Rectal smooth muscle tissue (tissue), 1 donor: ENCODE results near the gene ZNF552.
"Not testable (repeated sequence)": the region's sequence is repeated elsewhere in the genome, so short reads cannot be mapped to it uniquely, and the experiment has no call there.

Experiments
- H3K27ac ChIP-seq: one replicate; pipeline ENCODE4 v1.7.0; 2013; ENCODE audit warnings: low read depth, low read length, inconsistent platforms
- H3K27me3 ChIP-seq: one replicate; pipeline ENCODE4 v1.7.0; 2013; ENCODE audit warnings: low read length; ENCODE audit not compliant: control insufficient read depth, insufficient read depth
- H3K36me3 ChIP-seq: one replicate; pipeline ENCODE4 v1.7.0; 2013; ENCODE audit warnings: low read length; ENCODE audit not compliant: control insufficient read depth, insufficient read depth
- H3K4me1 ChIP-seq: one replicate; pipeline ENCODE4 v1.7.0; 2013; ENCODE audit warnings: low read length; ENCODE audit not compliant: control insufficient read depth, insufficient read depth
- H3K4me3 ChIP-seq: one replicate; pipeline ENCODE4 v1.7.0; 2013; ENCODE audit warnings: low read length
- H3K9ac ChIP-seq: one replicate; pipeline ENCODE4 v1.7.0; 2013; ENCODE audit warnings: low read length

Gene ZNF552

GRCh38 chr19:57815247-57816075 is 748 bp upstream of the ZNF552 start:
- peak overlapping the region; percentile 62 for H3K27ac ChIP-seq
- peaks cover 2% of the 10 kb centered on the region for H3K36me3 ChIP-seq
- no peaks in the 10 kb centered on the region for H3K4me1 ChIP-seq
- no peaks in the 10 kb centered on the region for H3K27me3 ChIP-seq
- no peak overlapping the region for H3K9ac ChIP-seq
- H3K4me3 ChIP-seq = peak overlapping the region; percentile 69

GRCh38 chr19:57813919-57814504 is 701 bp downstream of the ZNF552 start:
- peak overlapping the region; percentile 40 for H3K27ac ChIP-seq
- H3K36me3 ChIP-seq = peaks cover 11% of the 10 kb centered on the region
- no peaks in the 10 kb centered on the region for H3K27me3 ChIP-seq
- peak overlapping the region; percentile 94 for H3K9ac ChIP-seq
- no peaks in the 10 kb centered on the region for H3K4me1 ChIP-seq
- peak overlapping the region; percentile 69 for H3K4me3 ChIP-seq

- H3K9ac ChIP-seq, H3K4me1 ChIP-seq, H3K27ac ChIP-seq, H3K27me3 ChIP-seq: not testable (repeated sequence)
- H3K36me3 ChIP-seq = peaks cover 15% of the 10 kb centered on the region
- H3K4me3 ChIP-seq = peak overlapping the region; percentile 69
These were observed 1.5 kb downstream of the ZNF552 start for GRCh38 chr19:57812975-57813820.

GRCh38 chr19:57812226-57812625 is 2.5 kb downstream of the ZNF552 start:
- Histone ChIP-seq H3K27ac (no peak overlapping the region), H3K4me3 (no peak overlapping the region), H3K4me1 (no peaks in the 10 kb centered on the region), H3K27me3 (no peaks in the 10 kb centered on the region), H3K36me3 (peaks cover 15% of the 10 kb centered on the region), H3K9ac (no peak overlapping the region)

- H3K36me3 ChIP-seq = peaks cover 15% of the 10 kb centered on the region
- not testable (repeated sequence) for H3K9ac ChIP-seq, H3K4me3 ChIP-seq, H3K27me3 ChIP-seq, H3K27ac ChIP-seq, H3K4me1 ChIP-seq
These were observed 4.1 kb downstream of the ZNF552 start for GRCh38 chr19:57810410-57811295.

- Histone ChIP-seq H3K27ac (no peak overlapping the region), H3K36me3 (peaks cover 13% of the 10 kb centered on the region), H3K27me3 (no peaks in the 10 kb centered on the region), H3K9ac (no peak overlapping the region), H3K4me1 (no peaks in the 10 kb centered on the region), H3K4me3 (no peak overlapping the region)
These were observed 7.2 kb downstream of the ZNF552 start for GRCh38 chr19:57807541-57807940.

GRCh38 chr19:57803594-57804325 is 11.0 kb downstream of the ZNF552 start:
- H3K9ac ChIP-seq = peak overlapping the region; percentile 46
- H3K4me1 ChIP-seq = no peaks in the 10 kb centered on the region
- H3K4me3 ChIP-seq = peak overlapping the region; percentile 64
- no peaks in the 10 kb centered on the region for H3K27me3 ChIP-seq
- H3K36me3 ChIP-seq = peaks cover 4% of the 10 kb centered on the region
- peak overlapping the region; percentile 65 for H3K27ac ChIP-seq

- peak overlapping the region; percentile 46 for H3K9ac ChIP-seq
- no peaks in the 10 kb centered on the region for H3K36me3 ChIP-seq
- H3K27ac ChIP-seq = peak overlapping the region; percentile 65
- H3K27me3 ChIP-seq = no peaks in the 10 kb centered on the region
- H3K4me1 ChIP-seq = no peaks in the 10 kb centered on the region
- H3K4me3 ChIP-seq = peak overlapping the region; percentile 64
These were observed 11.5 kb downstream of the ZNF552 start for GRCh38 chr19:57803265-57803593.

- no peaks in the 10 kb centered on the region for H3K4me1 ChIP-seq
- H3K27ac ChIP-seq = no peak overlapping the region
- no peak overlapping the region for H3K4me3 ChIP-seq
- no peaks in the 10 kb centered on the region for H3K36me3 ChIP-seq
- H3K9ac ChIP-seq = no peak overlapping the region
- H3K27me3 ChIP-seq = no peaks in the 10 kb centered on the region
These were observed 12.4 kb downstream of the ZNF552 start for GRCh38 chr19:57802269-57802668.

- no peaks in the 10 kb centered on the region for H3K4me1 ChIP-seq
- H3K4me3 ChIP-seq = no peak overlapping the region
- H3K36me3 ChIP-seq = peaks cover 3% of the 10 kb centered on the region
- no peak overlapping the region for H3K9ac ChIP-seq
- no peaks in the 10 kb centered on the region for H3K27me3 ChIP-seq
- H3K27ac ChIP-seq = no peak overlapping the region
These were observed 14.0 kb downstream of the ZNF552 start for GRCh38 chr19:57800696-57801095.

- H3K27ac ChIP-seq, H3K4me3 ChIP-seq, H3K36me3 ChIP-seq, H3K27me3 ChIP-seq, H3K4me1 ChIP-seq, H3K9ac ChIP-seq: not testable (repeated sequence)
These were observed 18.1 kb downstream of the ZNF552 start for GRCh38 chr19:57796580-57796979.
